Mesothelial cell of epicardium (in vitro differentiated cells): Measurements from ENCODE around the gene SIK2. TPM values are rescaled to one million over a fixed set of nuclear protein-coding genes. Genes with fewer than 3 reads are reported as not detected.
A peak's percentile ranks its signal among the peaks of the same experiment; 100 is the strongest.

Experiments
- DNase-seq, 2 experiments: peaks; one replicate each; pipeline ENCODE4 v3.0.0; 2021; ENCODE audit warnings: low spot score in 2 of 2; ENCODE audit not compliant: unreplicated experiment in 2 of 2
- H3K27ac Mint-ChIP-seq: 2 replicates; pipeline ENCODE4 v1.8.0; 2021; ENCODE audit warnings: mixed read lengths
- H3K27me3 Mint-ChIP-seq: 2 replicates; pipeline ENCODE4 v1.8.0; 2021; ENCODE audit warnings: low read depth, mixed read lengths
- H3K36me3 Mint-ChIP-seq: 2 replicates; pipeline ENCODE4 v1.8.0; 2021; ENCODE audit warnings: mixed read lengths
- H3K4me1 Mint-ChIP-seq: 2 replicates; pipeline ENCODE4 v1.8.0; 2021; ENCODE audit warnings: mixed read lengths
- H3K4me3 Mint-ChIP-seq: 2 replicates; pipeline ENCODE4 v1.8.0; 2021; ENCODE audit warnings: mild to moderate bottlenecking, moderate library complexity, mixed read lengths
- H3K9me3 Mint-ChIP-seq: 2 replicates; pipeline ENCODE4 v1.8.0; 2021; ENCODE audit warnings: mixed read lengths
- CTCF ChIP-seq: fragments of 200-600 bp; sonication (generic); IDR thresholded peaks from one replicate; pipeline ENCODE4 v1.5.0; 2021; ENCODE audit warnings: antibody characterized with exemption; ENCODE audit not compliant: unreplicated experiment
- total RNA-seq: library from RNA; stranded (reverse); gene quantifications from 3 replicates; pipeline ENCODE4 v1.2.1, GENCODE V29; 2021

The SIK2 gene
- total RNA-seq, 1 donor from 2014 or later = 17.1 TPM

DNA sequence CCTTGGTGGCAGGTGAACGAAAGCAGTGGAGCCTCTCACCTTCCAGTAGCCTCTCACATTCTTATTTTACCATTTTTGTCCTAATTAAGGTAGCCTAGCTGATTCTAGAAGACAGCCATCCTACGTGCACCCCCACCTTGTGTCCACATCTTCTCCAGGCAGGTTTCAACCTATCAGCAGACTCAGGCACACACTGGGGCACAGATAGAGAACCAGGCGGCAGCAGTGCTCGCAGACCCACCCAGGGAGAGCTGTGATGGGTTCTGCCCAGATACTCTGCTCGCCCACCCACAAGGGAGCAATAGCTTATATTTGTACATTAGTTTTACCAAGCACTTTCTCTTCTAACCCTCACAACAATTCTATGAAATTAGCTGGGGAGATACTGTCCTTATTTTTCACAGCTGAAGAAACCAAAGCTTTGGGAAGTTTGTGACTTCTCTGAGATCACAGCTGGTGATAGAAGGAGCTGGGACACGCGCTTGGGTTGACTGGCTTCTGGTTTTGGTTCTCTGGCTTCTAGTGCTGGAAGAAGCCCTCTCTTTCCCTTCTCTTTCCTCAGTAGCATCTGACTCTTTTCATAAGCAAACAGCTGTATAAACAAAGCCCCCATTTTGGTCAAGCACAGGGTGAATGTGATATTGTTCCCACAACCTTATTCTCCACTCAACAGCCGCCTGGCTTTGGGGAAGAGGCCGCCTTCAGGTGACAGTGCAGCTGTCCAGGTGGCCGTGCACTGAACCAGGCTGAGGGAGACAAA, 127.0 kb downstream of the SIK2 start:
- no peak for DNase-seq
- peaks cover 14% of the 10 kb centered on the region for H3K36me3 Mint-ChIP-seq
- H3K4me1 Mint-ChIP-seq = peaks cover 24% of the 10 kb centered on the region
- TF ChIP-seq CTCF = no peak
- H3K27ac Mint-ChIP-seq = peak overlapping the region; percentile 84
- no peak overlapping the region for H3K4me3 Mint-ChIP-seq
- H3K27me3 Mint-ChIP-seq = no peaks in the 10 kb centered on the region
- H3K9me3 Mint-ChIP-seq = no peaks in the 10 kb centered on the region

DNA sequence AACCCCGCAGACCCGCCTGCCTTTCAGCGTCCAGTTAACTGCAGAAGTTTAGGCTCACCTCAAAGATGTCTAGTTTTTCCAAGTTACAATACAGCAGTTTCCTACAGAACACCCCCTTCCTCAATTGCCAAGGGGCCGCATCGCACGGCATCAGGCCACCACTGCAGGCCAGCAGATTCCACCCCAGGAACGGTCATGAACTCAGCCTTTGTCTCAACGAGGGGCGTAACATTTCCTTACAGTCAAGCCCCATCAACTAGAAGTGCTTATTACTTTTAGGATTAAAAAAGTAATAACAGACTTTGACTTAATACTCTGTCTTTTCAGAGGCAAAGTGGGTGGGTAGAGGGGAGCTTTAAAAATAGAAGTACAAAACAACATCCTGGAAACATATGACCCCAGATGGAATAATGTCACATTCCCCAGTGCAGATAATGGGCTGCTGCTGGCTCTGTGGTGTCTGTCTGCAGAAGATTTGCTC, 127.6 kb downstream of the SIK2 start:
- no peak overlapping the region for H3K4me3 Mint-ChIP-seq
- no peak for DNase-seq
- peaks cover 27% of the 10 kb centered on the region for H3K4me1 Mint-ChIP-seq
- TF ChIP-seq CTCF = no peak
- peak overlapping the region; percentile 84 for H3K27ac Mint-ChIP-seq
- no peaks in the 10 kb centered on the region for H3K9me3 Mint-ChIP-seq
- peaks cover 12% of the 10 kb centered on the region for H3K36me3 Mint-ChIP-seq
- no peaks in the 10 kb centered on the region for H3K27me3 Mint-ChIP-seq

- Mint-ChIP-seq H3K36me3 (peaks cover 7% of the 10 kb centered on the region), H3K4me1 (peaks cover 39% of the 10 kb centered on the region), H3K27me3 (no peaks in the 10 kb centered on the region), H3K27ac (no peak overlapping the region), H3K9me3 (no peaks in the 10 kb centered on the region), H3K4me3 (no peak overlapping the region)
- DNase-seq = no peak
- TF ChIP-seq CTCF = no peak
Measured at GRCh38 chr11:111730871-111731591, 128.8 kb downstream of the SIK2 start.

- DNase-seq = no peak
- H3K9me3 Mint-ChIP-seq = no peaks in the 10 kb centered on the region
- H3K27me3 Mint-ChIP-seq = no peaks in the 10 kb centered on the region
- no peak for TF ChIP-seq CTCF
- H3K4me3 Mint-ChIP-seq = no peak overlapping the region
- peak overlapping the region; percentile 14 for H3K27ac Mint-ChIP-seq
- H3K4me1 Mint-ChIP-seq = peaks cover 47% of the 10 kb centered on the region
- peaks cover 6% of the 10 kb centered on the region for H3K36me3 Mint-ChIP-seq
Measured at GRCh38 chr11:111731821-111732220, 129.6 kb downstream of the SIK2 start.

DNA sequence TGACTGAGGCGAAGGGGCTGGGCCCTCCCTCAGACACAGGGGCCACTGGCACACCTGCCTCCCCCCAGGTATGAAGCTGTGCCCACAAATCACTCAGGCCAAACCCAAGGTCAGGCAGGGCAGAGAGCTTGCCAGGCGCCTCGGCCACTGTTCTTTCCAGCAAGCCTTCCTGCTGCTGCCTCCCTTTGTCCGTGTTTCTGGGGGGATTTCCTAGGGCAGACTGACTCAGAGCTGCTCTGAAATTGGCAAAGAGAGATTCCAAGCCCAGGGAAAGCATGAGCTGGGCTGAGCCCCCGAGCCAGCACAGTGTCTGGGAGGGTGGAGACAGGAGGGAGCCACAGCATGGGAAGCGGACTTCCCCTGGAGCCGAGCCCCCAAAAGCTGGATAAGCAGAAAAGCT, 130.8 kb downstream of the SIK2 start:
- TF ChIP-seq CTCF = no peak
- Mint-ChIP-seq H3K27ac (peak overlapping the region; percentile 39), H3K4me1 (peaks cover 49% of the 10 kb centered on the region)

More for the DNA sequence above, 130.8 kb downstream of the SIK2 start:
- Mint-ChIP-seq H3K27me3 (no peaks in the 10 kb centered on the region), H3K36me3 (peaks cover 7% of the 10 kb centered on the region), H3K4me3 (no peak overlapping the region), H3K9me3 (no peaks in the 10 kb centered on the region)
- no peak for DNase-seq
